PC-3 (cell line): Measurements from ENCODE around the gene REEP6. TPM values are rescaled to one million over a fixed set of nuclear protein-coding genes. Genes with fewer than 3 reads are reported as not detected.
"Not testable (repeated sequence)": the region's sequence is repeated elsewhere in the genome, so short reads cannot be mapped to it uniquely, and the experiment has no call there.

ENCODE experiments used
- ATAC-seq: fragments of 200-7000 bp; cut with Tn5 transposase; 2 replicates; pipeline ENCODE4 v1.9.1; 2020; ENCODE audit warnings: mild to moderate bottlenecking, moderate library complexity
- BruUV-seq: library from RNA; stranded (reverse); fragments of 400-500 nt; replicated peaks from 2 replicates; lab custom pipeline; 2021; lab: Mats Ljungman, UMichigan
- CTCF ChIA-PET: fragments of 300-600 bp; sonication (Branson Sonifier 250); formaldehyde crosslinking; loops from one replicate; lab custom pipeline; 2022; ENCODE audit warnings: antibody characterized with exemption; lab: Charles Lee
- POLR2A ChIA-PET: fragments of 300-600 bp; sonication (Branson Sonifier 250); formaldehyde crosslinking; loops from one replicate; lab custom pipeline; 2022; ENCODE audit warnings: antibody characterized with exemption; ENCODE audit not compliant: unreplicated experiment; lab: Charles Lee
- DNase-seq: peaks from one replicate; pipeline ENCODE4 v3.0.0-alpha.2; 2015
- H2AFZ ChIP-seq: fragments of 300-600 bp; sonication (generic); 2 replicates; pipeline ENCODE4 v1.6.0; 2016; ENCODE audit warnings: antibody characterized with exemption, low read length
- H3F3A ChIP-seq: fragments of 300-600 bp; sonication (generic); one replicate; pipeline ENCODE4 v1.6.0; 2017; ENCODE audit warnings: antibody characterized with exemption, low read length, control low read depth, mild to moderate bottlenecking; ENCODE audit not compliant: unreplicated experiment
- H3K27ac ChIP-seq: fragments of 300-600 bp; sonication (generic); 2 replicates; pipeline ENCODE4 v1.5.1; 2016; ENCODE audit warnings: mild to moderate bottlenecking, low read length
- H3K27me3 ChIP-seq: fragments of 300-600 bp; sonication (generic); 2 replicates; pipeline ENCODE4 v1.6.1; 2016; ENCODE audit warnings: low read length, mixed read lengths
- H3K36me3 ChIP-seq: fragments of 300-600 bp; sonication (generic); 2 replicates; pipeline ENCODE4 v1.6.1; 2016; ENCODE audit warnings: low read depth, mixed run types, low read length, mixed read lengths
- H3K4me1 ChIP-seq: fragments of 300-600 bp; sonication (generic); 2 replicates; pipeline ENCODE4 v1.5.1; 2016; ENCODE audit warnings: low read length; ENCODE audit not compliant: insufficient read depth
- H3K4me2 ChIP-seq: fragments of 300-600 bp; sonication (generic); 2 replicates; pipeline ENCODE4 v1.6.0; 2016; ENCODE audit warnings: low read length
- H3K4me3 ChIP-seq: fragments of 300-600 bp; sonication (generic); 2 replicates; pipeline ENCODE4 v1.5.1; 2016; ENCODE audit warnings: mild to moderate bottlenecking, low read length, mixed read lengths
- H3K79me2 ChIP-seq: fragments of 300-600 bp; sonication (generic); 2 replicates; pipeline ENCODE4 v1.6.1; 2017; ENCODE audit warnings: low read length, mixed read lengths
- H3K9ac ChIP-seq: fragments of 300-600 bp; sonication (generic); 2 replicates; pipeline ENCODE4 v1.6.0; 2016; ENCODE audit warnings: mild to moderate bottlenecking, low read length
- H3K9me2 ChIP-seq: fragments of 300-600 bp; sonication (generic); replicated peaks from 2 replicates; pipeline ENCODE4 v1.6.1; 2016; ENCODE audit warnings: mixed run types, low read length, mixed read lengths
- H3K9me3 ChIP-seq: fragments of 300-600 bp; sonication (generic); 2 replicates; pipeline ENCODE4 v1.6.1; 2016; ENCODE audit warnings: low read length, mixed read lengths
- H4K20me1 ChIP-seq: fragments of 300-600 bp; sonication (generic); 2 replicates; pipeline ENCODE4 v1.6.1; 2016; ENCODE audit warnings: low read length, mixed read lengths
- CTCF ChIP-seq: fragments of 300-600 bp; sonication (generic); conservative IDR thresholded peaks from 2 replicates; pipeline ENCODE4 v1.5.1; 2017; ENCODE audit warnings: antibody characterized with exemption, low read depth, mild to moderate bottlenecking, low read length
- EZH2 ChIP-seq: fragments of 300-600 bp; sonication (generic); IDR thresholded peaks from one replicate; pipeline ENCODE4 v1.6.1; 2017; ENCODE audit warnings: antibody characterized with exemption, mild to moderate bottlenecking, low read length; ENCODE audit not compliant: unreplicated experiment
- EZH2phosphoT487 ChIP-seq: fragments of 300-600 bp; sonication (generic); IDR thresholded peaks from 2 replicates; pipeline ENCODE4 v1.6.1; 2018; ENCODE audit warnings: mild to moderate bottlenecking, antibody characterized with exemption, low read length, borderline replicate concordance
- intact Hi-C: fragments of 100-400 bp; cut with micrococcal nuclease; formaldehyde crosslinking; loops from 2 replicates; pipeline ENCODE4 v1.9.0; 2023
- total RNA-seq: library from RNA; depleted of rRNA; stranded (reverse); fragments of >200 nt; gene quantifications from 2 replicates; pipeline ENCODE4 v1.2.3, GENCODE V29; 2014

REEP6 gene
- total RNA-seq, 1 experiment from 2014 or later = 27.2 TPM

GRCh38 chr19:1527650-1528309 is 36.8 kb downstream of the REEP6 start:
- Histone ChIP-seq H3K4me2 (no peak overlapping the region), H3K27ac (no peak overlapping the region), H3K4me1 (no peaks in the 10 kb centered on the region), H3K9me3 (no peaks in the 10 kb centered on the region), H3K4me3 (no peak overlapping the region), H3F3A (no peaks in the 10 kb centered on the region), H3K36me3 (no peaks in the 10 kb centered on the region), H3K79me2 (no peaks in the 10 kb centered on the region), H3K27me3 (no peaks in the 10 kb centered on the region), H2AFZ (no peak overlapping the region), H3K9me2 (no peaks in the 10 kb centered on the region), H4K20me1 (no peaks in the 10 kb centered on the region), H3K9ac (no peak overlapping the region)
- no TSS peak for BruUV-seq
- ATAC-seq (no peak), DNase-seq (no peak)
- ChIA-PET POLR2A (no interaction called here), CTCF (no interaction called here)
- intact Hi-C loops = no loop called here
- TF ChIP-seq EZH2phosphoT487 = no peak
- TF ChIP-seq CTCF = no peak
- no peak for TF ChIP-seq EZH2

GRCh38 chr19:1528596-1529429 is 37.8 kb downstream of the REEP6 start:
- no peak overlapping the region for H3K27ac ChIP-seq
- H3F3A ChIP-seq = no peaks in the 10 kb centered on the region
- H3K9ac ChIP-seq = no peak overlapping the region
- no peak overlapping the region for H3K4me2 ChIP-seq
- H2AFZ ChIP-seq = no peak overlapping the region
- CTCF ChIA-PET = no interaction called here
- no peaks in the 10 kb centered on the region for H3K27me3 ChIP-seq
- intact Hi-C loops = no loop called here
- DNase-seq = no peak
- no peak for ATAC-seq
- H4K20me1 ChIP-seq = no peaks in the 10 kb centered on the region
- TF ChIP-seq CTCF (no peak), EZH2phosphoT487 (no peak), EZH2 (no peak)
- BruUV-seq = no TSS peak
- no peaks in the 10 kb centered on the region for H3K79me2 ChIP-seq
- H3K4me1 ChIP-seq = no peaks in the 10 kb centered on the region
- POLR2A ChIA-PET = no interaction called here
- no peak overlapping the region for H3K4me3 ChIP-seq
- no peaks in the 10 kb centered on the region for H3K9me2 ChIP-seq
- H3K9me3 ChIP-seq = no peaks in the 10 kb centered on the region
- H3K36me3 ChIP-seq = no peaks in the 10 kb centered on the region

GRCh38 chr19:1529430-1529816 is 38.4 kb downstream of the REEP6 start:
- no peaks in the 10 kb centered on the region for H4K20me1 ChIP-seq
- no peaks in the 10 kb centered on the region for H3K4me1 ChIP-seq
- no peak overlapping the region for H3K27ac ChIP-seq
- no peaks in the 10 kb centered on the region for H3K27me3 ChIP-seq
- no peak overlapping the region for H2AFZ ChIP-seq
- BruUV-seq = no TSS peak
- ATAC-seq (no peak), DNase-seq (no peak)
- H3F3A ChIP-seq = no peaks in the 10 kb centered on the region
- H3K79me2 ChIP-seq = no peaks in the 10 kb centered on the region
- no peak overlapping the region for H3K4me2 ChIP-seq
- POLR2A ChIA-PET = no interaction called here
- no peaks in the 10 kb centered on the region for H3K9me3 ChIP-seq
- no peak for TF ChIP-seq CTCF
- TF ChIP-seq EZH2phosphoT487 = no peak
- TF ChIP-seq EZH2 = no peak
- no peak overlapping the region for H3K4me3 ChIP-seq
- no peaks in the 10 kb centered on the region for H3K9me2 ChIP-seq
- intact Hi-C loops = no loop called here
- no peaks in the 10 kb centered on the region for H3K36me3 ChIP-seq
- CTCF ChIA-PET = no interaction called here
- no peak overlapping the region for H3K9ac ChIP-seq

DNA sequence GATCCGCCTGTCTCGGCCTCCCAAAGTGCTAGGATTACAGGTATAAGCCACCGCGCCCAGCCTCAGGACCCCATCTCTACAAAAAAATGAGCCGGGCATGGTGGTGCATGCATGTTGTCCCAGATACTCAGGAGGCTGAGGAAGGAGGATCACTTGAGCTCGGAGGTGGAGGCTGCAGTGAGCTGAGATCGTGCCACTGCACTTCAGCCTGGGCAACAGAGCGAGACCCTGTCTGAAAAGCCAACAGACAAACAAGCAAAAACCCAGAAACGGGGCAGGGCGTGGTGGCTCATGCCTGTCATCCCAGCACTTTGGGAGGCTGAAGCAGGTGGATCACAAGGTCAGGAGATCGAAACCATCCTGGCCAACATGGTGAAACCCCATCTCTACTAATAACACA is 39.9 kb downstream of the REEP6 start:
- H4K20me1 ChIP-seq, H3K27me3 ChIP-seq, H3K9me3 ChIP-seq, intact Hi-C loops, H3K27ac ChIP-seq, DNase-seq, H3K9ac ChIP-seq, BruUV-seq, H3K36me3 ChIP-seq, H2AFZ ChIP-seq, H3K79me2 ChIP-seq, H3F3A ChIP-seq, H3K4me1 ChIP-seq, ATAC-seq, H3K4me2 ChIP-seq, POLR2A ChIA-PET, CTCF ChIA-PET, H3K4me3 ChIP-seq, H3K9me2 ChIP-seq: not testable (repeated sequence)
